ENCODE measurements around the gene ATG4B.
A peak's percentile ranks its signal among the peaks of the same experiment; 100 is the strongest.

ATG4B gene

DNA sequence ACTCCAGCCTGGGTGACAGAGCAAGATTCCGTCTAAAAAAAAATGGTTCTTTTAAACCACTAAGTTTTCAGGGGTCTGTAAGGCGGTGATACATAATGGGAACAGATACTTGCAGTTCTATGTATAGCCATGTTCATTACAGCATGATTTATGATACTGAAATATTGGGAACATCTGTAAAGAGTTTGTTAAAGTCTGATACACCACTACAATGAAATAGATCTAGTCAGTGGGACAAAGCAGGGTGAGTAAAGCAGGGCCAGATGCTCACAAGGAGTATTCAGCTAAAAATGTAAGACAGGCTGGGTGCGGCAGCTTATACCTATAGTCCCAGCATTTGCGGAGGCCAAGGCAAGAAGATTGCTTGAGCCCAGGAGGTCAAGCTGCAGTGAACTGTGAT is 58.2 kb downstream of the ATG4B start:
- DNase-seq: no peak

DNA sequence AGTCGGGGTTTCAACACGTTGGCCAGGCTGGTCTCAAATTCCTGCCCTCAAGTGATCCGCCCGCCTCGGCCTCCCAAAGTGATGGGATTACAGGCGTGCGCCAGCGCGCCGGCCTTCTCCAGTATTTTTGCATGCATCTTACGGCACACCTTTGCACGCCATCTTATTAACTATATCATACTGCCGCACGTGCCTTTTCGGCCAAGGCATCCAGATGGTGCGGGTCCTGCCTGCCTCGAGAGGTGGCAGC is 63.6 kb downstream of the ATG4B start:
- no peak for DNase-seq

DNA sequence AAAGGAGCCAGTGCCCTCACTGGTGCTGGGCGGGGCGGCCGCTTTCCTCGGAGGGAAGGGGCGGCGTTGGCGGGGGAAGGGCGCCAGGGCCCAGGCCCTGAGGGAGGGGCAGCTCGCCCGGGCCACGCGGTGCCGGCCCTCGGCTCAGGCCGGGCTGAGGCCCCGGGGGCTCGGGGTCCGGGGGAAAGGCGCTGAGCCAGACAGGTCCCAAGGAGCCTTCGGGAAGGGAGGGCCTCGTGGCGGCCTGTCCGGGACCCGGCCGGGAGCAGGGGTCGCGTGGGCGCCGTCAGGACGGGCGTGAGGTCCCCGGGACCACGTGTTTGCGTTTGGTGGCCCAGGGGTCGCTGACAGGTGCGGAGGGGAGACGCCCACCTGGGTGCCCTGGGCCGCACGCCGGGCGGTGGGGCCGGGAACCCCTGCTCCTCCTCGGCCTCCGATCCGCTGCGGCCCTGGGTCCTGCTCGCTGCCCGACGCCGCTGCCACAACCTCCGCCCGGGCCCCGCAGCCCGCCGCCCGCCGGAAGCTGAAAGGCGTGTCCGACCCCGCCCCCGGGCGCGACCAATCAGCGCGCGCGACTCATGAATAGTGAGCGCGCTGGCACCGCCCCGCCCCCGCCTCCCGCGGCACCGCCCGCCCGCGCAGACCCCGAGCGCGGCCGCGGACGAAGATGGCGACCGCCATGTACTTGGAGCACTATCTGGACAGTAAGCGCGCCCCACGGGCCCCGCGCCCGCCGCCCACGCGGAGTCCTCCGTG is 64.1 kb downstream of the ATG4B start, which contains the start of gene ING5:
Gene ING5 (plus strand): TSS at position 641 of the 756 bp plus-strand sequence. CDS start 27 bp downstream, at position 668.
- peak; percentile 76 for DNase-seq

DNA sequence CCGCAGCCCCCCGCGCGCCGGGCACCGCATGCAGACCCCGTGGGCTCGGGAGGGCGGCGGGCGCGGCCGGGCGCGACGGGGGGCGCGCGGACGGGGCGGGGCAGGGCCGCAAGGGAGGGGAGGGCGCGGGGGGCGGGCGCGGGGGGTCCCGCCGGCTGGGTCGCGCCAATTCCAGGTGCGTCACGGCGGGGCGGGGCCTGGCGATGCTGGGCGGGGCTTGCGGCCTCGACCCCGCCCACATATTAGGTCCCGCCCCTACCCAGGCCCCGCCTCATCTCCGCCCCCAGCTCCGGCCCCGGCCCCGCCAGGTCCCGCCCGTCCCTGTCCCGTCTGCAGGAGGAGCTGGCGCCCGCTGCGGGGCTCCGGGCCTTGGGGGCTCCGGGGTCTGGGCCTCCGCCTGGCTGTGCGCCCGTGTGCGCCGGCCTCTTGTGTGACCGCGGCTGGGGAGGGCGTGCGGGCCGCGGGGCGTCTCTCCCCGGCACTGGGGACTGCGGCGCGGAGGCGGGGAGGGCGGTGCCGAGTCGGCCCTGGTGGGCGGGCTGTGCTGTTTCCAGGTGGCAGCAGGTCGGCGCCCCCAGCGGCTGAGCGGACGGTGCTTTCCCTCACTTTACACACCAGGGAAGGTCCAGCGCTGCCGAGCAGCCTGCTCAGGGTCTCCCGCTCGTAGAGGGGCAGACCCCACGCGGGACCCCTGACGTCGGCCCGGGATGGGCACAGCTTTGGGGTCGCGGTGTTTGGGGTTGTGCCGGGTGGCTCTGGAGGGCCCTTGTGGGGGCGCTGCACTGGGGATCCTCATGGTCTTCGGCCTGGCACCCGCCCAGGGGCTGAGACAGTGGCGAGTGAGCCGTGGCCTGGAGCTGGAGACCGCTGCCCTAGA is 64.9 kb downstream of the ATG4B start:
- DNase-seq: peak; percentile 75

DNA sequence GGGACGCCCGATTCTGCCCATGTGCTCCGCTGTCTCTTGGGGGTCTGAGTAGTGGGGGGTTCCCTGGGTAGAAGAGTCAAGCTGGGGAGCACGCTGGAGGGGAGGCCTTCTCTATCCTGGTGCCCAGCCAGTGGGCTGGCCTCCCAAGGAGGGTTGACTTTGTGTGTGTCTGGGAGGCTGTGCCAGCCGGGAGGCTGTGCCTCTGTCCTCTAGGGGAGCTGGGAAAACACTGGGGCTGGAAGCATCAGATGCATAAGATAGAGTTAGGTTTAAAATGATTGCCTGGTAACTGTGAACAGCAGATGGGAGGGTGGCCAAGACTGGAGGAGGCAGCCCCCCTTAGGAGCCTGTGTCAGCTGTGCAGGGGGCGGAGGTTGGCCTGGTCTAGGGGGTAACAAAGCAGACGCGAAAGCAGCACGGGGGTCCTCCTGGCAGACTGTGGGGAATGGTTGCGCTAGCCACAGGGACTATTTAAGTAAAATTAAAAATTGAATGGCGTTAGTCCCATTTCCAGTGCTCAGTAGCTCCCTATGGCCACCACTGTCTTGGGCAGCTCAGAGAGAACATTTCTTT is 65.6 kb downstream of the ATG4B start:
- DNase-seq: no peak

DNA sequence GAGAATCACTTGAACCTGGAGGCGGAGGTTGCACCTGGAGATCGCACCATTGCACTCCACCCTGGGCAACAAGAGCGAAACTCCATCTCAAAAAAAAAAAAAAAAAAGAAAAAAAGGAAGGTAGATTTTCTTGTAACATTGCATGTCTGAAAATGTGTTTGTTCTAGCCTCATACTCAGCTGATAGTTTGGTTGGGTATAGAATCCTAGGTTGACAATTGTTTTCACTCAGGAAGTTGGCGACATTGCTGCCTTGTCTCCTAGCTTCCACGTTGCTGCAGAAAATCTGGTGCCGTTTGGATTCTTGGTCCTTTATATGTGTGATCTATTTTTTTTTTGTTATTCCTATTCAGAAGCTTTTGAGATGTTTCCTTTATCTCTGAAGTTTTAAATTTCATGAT is 69.0 kb downstream of the ATG4B start:
- no peak for DNase-seq

DNA sequence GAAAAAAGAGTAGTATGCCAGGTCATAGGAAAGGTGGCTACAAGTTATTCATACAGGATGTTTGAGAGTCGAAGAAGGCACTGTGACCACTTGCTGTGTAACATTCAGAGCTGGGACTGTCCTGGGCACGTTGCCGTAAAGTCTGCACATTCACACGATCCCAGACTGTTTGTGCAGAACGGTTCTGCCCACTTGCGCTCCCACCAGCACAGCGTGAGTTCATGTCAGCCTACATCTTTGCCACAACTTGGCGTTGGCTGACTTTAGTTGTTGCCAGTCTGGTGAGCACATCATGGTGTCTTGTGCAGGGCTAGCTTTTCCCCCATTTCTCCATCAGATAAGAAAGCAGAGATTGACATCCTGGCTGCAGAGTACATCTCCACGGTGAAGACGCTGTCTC is 71.4 kb downstream of the ATG4B start:
- no peak for DNase-seq

DNA sequence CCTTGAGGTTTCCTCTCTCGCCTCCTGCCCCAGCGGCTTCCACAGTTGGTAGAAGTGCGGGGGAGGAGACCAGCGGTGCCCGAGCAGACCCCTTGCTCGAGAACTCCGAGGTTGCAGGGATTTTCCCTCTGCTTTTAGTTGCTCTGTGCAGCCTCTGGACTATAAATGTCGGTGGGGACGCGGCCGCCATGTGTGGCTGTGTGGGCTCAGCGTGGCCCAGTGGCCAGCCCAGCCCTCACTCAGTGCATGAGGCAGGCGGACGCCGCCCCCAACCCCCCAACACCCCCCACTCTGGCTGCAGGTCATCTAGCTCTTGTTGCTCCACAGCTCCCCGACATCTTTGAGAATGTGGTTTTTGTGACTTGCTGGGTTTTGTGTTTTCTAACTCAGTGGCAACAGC is 81.6 kb downstream of the ATG4B start:
- DNase-seq: no peak

DNA sequence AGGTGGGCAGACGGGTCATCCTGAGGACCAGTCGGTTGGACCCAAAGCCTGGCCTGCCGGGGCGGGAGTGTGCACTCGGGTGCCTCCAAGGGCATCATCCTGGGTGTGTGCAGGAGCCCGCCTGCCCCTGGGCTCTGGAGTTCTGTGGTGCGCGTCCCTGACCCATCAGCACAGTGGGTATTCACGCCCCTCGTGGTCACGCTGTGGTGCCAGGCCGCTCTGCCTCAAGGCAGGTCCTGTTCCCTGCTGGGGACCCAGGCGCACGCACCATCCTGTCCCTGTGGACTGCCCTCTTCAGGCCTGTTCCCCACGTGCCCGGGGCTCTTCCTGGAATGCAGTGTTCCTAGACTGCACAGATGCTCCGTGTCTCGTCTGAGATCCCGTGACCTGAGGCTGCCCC is 82.6 kb downstream of the ATG4B start:
- no peak for DNase-seq

DNA sequence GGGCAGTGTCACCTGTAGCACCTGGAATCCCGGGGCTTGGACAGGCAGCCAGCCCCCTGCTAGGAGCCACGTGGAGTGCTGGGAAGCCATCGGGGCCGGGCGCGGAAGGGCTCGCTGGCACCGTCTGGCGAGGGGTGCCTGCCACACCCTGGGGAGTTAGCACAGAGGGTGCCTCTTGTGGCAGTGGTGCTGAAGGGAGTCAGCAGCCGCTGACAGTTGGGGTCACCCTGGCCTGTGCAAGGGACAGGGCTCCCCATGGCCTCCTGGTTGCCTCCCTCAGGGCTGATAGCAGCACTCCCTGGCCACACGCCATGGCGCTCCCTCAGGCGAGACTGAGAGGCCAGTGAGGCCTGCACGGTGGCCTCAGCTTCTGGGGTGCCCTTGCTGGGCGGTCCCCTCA is 83.1 kb downstream of the ATG4B start:
- no peak for DNase-seq

DNA sequence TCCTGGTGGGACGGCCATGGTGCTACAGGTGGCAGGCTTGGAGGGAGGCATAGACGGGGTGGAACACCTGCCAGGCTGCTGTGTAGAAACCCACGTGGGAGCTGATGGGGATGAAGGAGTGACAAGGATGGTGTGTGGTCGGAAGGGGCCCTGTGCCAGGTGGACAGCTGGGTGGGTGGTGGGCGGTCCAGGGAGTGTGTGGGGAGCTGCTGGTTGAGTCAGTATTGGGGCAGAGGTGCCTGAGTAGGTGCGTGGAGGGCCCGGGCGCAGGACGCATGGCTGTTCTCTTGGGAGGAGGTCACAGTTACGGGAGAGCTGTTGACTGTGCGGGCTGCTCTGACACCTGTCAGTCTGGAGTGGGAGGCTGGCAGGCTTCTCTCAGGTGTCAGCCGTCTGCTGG is 84.4 kb downstream of the ATG4B start:
- no peak for DNase-seq

DNA sequence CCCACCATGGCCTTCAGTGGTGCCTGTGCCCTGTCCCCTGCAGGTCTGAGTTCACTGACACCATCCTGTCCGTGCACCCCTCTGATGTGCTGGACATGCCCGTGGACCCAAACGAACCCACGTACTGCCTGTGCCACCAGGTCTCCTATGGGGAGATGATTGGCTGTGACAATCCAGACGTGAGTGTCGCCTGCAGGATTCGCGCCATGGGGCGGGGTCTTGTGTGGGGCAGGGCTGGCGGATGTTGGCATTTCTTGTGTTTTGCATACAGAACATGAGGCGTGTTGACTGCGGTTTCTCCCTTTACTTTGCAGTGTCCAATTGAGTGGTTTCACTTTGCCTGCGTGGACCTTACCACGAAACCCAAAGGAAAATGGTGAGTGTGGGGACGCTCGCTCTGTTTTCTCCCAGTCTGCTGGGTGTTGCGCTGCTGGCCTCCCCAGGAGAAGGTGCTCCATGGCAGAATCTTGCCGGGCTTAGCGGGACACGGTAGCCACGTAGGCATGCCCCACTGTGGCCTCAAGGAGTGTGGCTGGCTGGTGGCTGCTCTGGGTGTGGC is 85.5 kb downstream of the ATG4B start:
- DNase-seq: no peak

Measured in kidney glomerular epithelial cell (primary cell).